CD14-positive monocyte (primary cell): Measurements from ENCODE around the gene PRMT2. TPM values are rescaled to one million over a fixed set of nuclear protein-coding genes. Genes with fewer than 3 reads are reported as not detected.

Source experiments
- DNase-seq, 3 donors: peaks; one replicate each; pipeline ENCODE4 v3.0.0-alpha.2; 2011 to 2022
- H2AFZ ChIP-seq: 2 replicates; pipeline ENCODE4 v1.6.0; 2012; ENCODE audit warnings: mild to moderate bottlenecking, low read depth, low read length, inconsistent platforms; ENCODE audit not compliant: insufficient read depth, poor library complexity, severe bottlenecking
- H3K27ac ChIP-seq, 2 donors: 1 replicate in 1 of 2; 2 replicates in 1 of 2; pipeline ENCODE4 v1.5.1; 2012 to 2013; ENCODE audit warnings: low read length in 2 of 2, control low read depth in 1 of 2, inconsistent platforms in 1 of 2, low read depth in 1 of 2, mild to moderate bottlenecking in 1 of 2
- H3K27me3 ChIP-seq, 2 donors: one replicate each; pipeline versions ENCODE4 v1.6.0 to v1.6.1; 2011 to 2013; ENCODE audit warnings: low read length in 2 of 2; ENCODE audit not compliant: control insufficient read depth in 2 of 2, insufficient read depth in 2 of 2
- H3K36me3 ChIP-seq, 2 donors: replicated peaks in 1 of 2; 1 replicate in 1 of 2; 2 replicates in 1 of 2; pipeline versions ENCODE4 v1.5.1 to v1.6.1; 2012 to 2013; ENCODE audit warnings: low read length in 2 of 2, control low read depth in 1 of 2, inconsistent platforms in 1 of 2, mild to moderate bottlenecking in 1 of 2; ENCODE audit not compliant: insufficient read depth in 2 of 2, control insufficient read depth in 1 of 2
- H3K4me1 ChIP-seq, 2 donors: 1 replicate in 1 of 2; 2 replicates in 1 of 2; pipeline versions ENCODE4 v1.5.1 to v1.6.1; 2012 to 2013; ENCODE audit warnings: low read length in 2 of 2, control low read depth in 1 of 2, inconsistent platforms in 1 of 2, mild to moderate bottlenecking in 1 of 2, moderate library complexity in 1 of 2; ENCODE audit not compliant: insufficient read depth in 2 of 2, control insufficient read depth in 1 of 2
- H3K4me2 ChIP-seq: replicated peaks from 2 replicates; pipeline ENCODE3; 2012; ENCODE audit warnings: low read length, moderate library complexity, mild to moderate bottlenecking; ENCODE audit not compliant: poor library complexity, severe bottlenecking; ENCODE audit errors: extremely low read depth
- H3K4me3 ChIP-seq, 3 experiments: fragments of 200-600 bp in 1 of 3; sonication (generic) in 1 of 3; replicated peaks in 1 of 3; 1 replicate in 2 of 3; 2 replicates in 1 of 3; pipeline ENCODE4 v1.5.1; 2011 to 2013; ENCODE audit warnings: low read length in 3 of 3, mild to moderate bottlenecking in 3 of 3, control low read depth in 2 of 3, low read depth in 2 of 3, inconsistent platforms in 1 of 3, moderate library complexity in 1 of 3
- H3K79me2 ChIP-seq: 2 replicates; pipeline ENCODE4 v1.6.0; 2012; ENCODE audit warnings: mild to moderate bottlenecking, control low read depth, inconsistent platforms, low read length, moderate library complexity; ENCODE audit not compliant: insufficient read depth
- H3K9ac ChIP-seq: 2 replicates; pipeline ENCODE4 v1.6.0; 2017; ENCODE audit warnings: low read length, mild to moderate bottlenecking; ENCODE audit not compliant: insufficient read depth, poor library complexity, severe bottlenecking
- H3K9me3 ChIP-seq, 2 donors: replicated peaks in 1 of 2; 1 replicate in 1 of 2; 2 replicates in 1 of 2; pipeline versions ENCODE4 v1.5.1 to v1.6.1; 2012 to 2013; ENCODE audit warnings: low read length in 2 of 2, control low read depth in 1 of 2; ENCODE audit not compliant: control insufficient read depth in 1 of 2, insufficient read depth in 1 of 2
- H4K20me1 ChIP-seq: 2 replicates; pipeline ENCODE4 v1.6.0; 2012; ENCODE audit warnings: mild to moderate bottlenecking, low read length, control low read depth, moderate library complexity; ENCODE audit not compliant: insufficient read depth
- H3K27ac Mint-ChIP-seq, 7 donors: one replicate each; pipeline ENCODE4 v1.8.0; 2020; ENCODE audit warnings: mild to moderate bottlenecking in 7 of 7, mixed read lengths in 7 of 7, moderate library complexity in 6 of 7, inconsistent platforms in 2 of 7
- H3K27me3 Mint-ChIP-seq, 3 donors: one replicate each; pipeline ENCODE4 v1.8.0; 2021 to 2022; ENCODE audit warnings: low read depth in 3 of 3, mild to moderate bottlenecking in 3 of 3, mixed read lengths in 3 of 3, moderate library complexity in 3 of 3, inconsistent platforms in 1 of 3
- H3K36me3 Mint-ChIP-seq, 2 donors: one replicate each; pipeline ENCODE4 v1.8.0; 2020; ENCODE audit warnings: mixed read lengths in 2 of 2, inconsistent platforms in 1 of 2, mild to moderate bottlenecking in 1 of 2
- H3K4me1 Mint-ChIP-seq: one replicate; pipeline ENCODE4 v1.8.0; 2020; ENCODE audit warnings: mild to moderate bottlenecking, mixed read lengths
- H3K4me3 Mint-ChIP-seq, 2 donors: one replicate each; pipeline ENCODE4 v1.8.0; 2020; ENCODE audit warnings: mild to moderate bottlenecking in 2 of 2, mixed read lengths in 2 of 2, moderate library complexity in 1 of 2
- H3K9me3 Mint-ChIP-seq, 7 donors: one replicate each; pipeline ENCODE4 v1.8.0; 2020 to 2022; ENCODE audit warnings: mixed read lengths in 7 of 7, mild to moderate bottlenecking in 6 of 7, moderate library complexity in 6 of 7, inconsistent platforms in 2 of 7
- WGBS: methylation state at CpG from one replicate; pipeline ENCODE4 v1.1.5; 2013; ENCODE audit warnings: missing lambda C conversion rate; ENCODE audit not compliant: insufficient coverage; 5-methylcytosine and 5-hydroxymethylcytosine counted together
- intact Hi-C, 2 donors: fragments of 100-400 bp; cut with micrococcal nuclease; formaldehyde crosslinking; loops; one replicate each; pipeline versions ENCODE4 v1.15.0 to v1.15.1; 2023
- polyA plus RNA-seq, 3 donors: library from polyadenylated mRNA; depleted of rRNA in 1 of 3; unstranded in 2 of 3; stranded (reverse) in 1 of 3; fragments of 300-500 nt in 2 of 3; fragments of >200 nt in 1 of 3; fragmentation: Illumina TruSeq in 2 of 3; gene quantifications; 1 replicate in 2 of 3; 2 replicates in 1 of 3; pipeline ENCODE4 v1.2.3, GENCODE V29; 2012 to 2021
- TF ChIP-seq, protein P1 (sequence below): fragments of 200-600 bp; IDR thresholded peaks from one replicate; pipeline ENCODE4 v1.8.0; 2022; ENCODE audit warnings: antibody characterized with exemption, mild to moderate bottlenecking

The PRMT2 gene
- polyA plus RNA-seq, 3 donors = 71.5 to 106 (median 77.2) TPM

DNA sequence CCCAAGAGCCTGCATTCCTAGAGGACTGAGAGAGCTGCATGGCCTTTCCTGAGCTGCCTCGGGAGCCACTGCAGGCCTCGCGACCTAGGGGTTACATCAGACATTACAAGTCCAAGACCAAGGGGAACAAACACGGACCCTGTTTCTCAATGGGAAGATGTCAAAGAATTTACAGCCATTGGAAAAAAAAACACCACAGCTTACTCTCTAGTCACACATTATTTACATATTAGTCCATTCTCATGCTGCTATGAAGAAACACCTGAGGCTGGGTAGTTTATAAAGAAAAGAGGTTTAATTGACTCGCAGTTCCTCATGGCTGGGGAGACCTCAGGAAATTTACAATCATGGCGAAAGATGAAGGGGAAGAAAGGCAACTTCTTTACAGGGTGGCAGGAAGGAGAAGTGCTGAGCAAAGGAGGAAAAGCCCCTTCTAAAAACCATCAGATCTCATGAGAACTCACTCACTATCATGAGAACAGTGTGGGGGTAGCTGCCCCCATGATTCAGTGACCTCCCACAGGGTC is 8.4 kb upstream of the PRMT2 start:
- H3K9ac ChIP-seq = no peak overlapping the region
- peaks cover 23 to 28% of the 10 kb centered on the region in 2 donors for H3K4me1 ChIP-seq
- H4K20me1 ChIP-seq = no peaks in the 10 kb centered on the region
- H3K4me2 ChIP-seq = no peak overlapping the region
- peak overlapping the region; percentile 44 to 74 for H3K27ac ChIP-seq
- no peak overlapping the region for H3K4me3 ChIP-seq
- Mint-ChIP-seq H3K27me3 (peaks cover 0 to 4% (median 2%) of the 10 kb centered on the region in 3 donors), H3K27ac (peak overlapping the region; percentile 6 to 92 (median 88)), H3K4me3 (no peak overlapping the region), H3K36me3 (peaks cover 3 to 12% of the 10 kb centered on the region in 2 donors), H3K4me1 (peaks cover 28% of the 10 kb centered on the region), H3K9me3 (peaks cover 12 to 26% (median 25%) of the 10 kb centered on the region in 7 donors)
- peaks cover 9 to 18% of the 10 kb centered on the region in 2 donors for H3K9me3 ChIP-seq
- peak; percentile 34 to 85 (median 43) for DNase-seq
- 27% methylated on average over 3 of the region's 6 CpGs for WGBS
- intact Hi-C loops = no loop called here
- no peaks in the 10 kb centered on the region for H3K79me2 ChIP-seq
- peak overlapping the region; percentile 13 for H2AFZ ChIP-seq
- H3K27me3 ChIP-seq = no peaks in the 10 kb centered on the region
- H3K36me3 ChIP-seq = no peaks in the 10 kb centered on the region
- TF ChIP-seq, protein P1, sequence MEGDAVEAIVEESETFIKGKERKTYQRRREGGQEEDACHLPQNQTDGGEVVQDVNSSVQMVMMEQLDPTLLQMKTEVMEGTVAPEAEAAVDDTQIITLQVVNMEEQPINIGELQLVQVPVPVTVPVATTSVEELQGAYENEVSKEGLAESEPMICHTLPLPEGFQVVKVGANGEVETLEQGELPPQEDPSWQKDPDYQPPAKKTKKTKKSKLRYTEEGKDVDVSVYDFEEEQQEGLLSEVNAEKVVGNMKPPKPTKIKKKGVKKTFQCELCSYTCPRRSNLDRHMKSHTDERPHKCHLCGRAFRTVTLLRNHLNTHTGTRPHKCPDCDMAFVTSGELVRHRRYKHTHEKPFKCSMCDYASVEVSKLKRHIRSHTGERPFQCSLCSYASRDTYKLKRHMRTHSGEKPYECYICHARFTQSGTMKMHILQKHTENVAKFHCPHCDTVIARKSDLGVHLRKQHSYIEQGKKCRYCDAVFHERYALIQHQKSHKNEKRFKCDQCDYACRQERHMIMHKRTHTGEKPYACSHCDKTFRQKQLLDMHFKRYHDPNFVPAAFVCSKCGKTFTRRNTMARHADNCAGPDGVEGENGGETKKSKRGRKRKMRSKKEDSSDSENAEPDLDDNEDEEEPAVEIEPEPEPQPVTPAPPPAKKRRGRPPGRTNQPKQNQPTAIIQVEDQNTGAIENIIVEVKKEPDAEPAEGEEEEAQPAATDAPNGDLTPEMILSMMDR = no peak

DNA sequence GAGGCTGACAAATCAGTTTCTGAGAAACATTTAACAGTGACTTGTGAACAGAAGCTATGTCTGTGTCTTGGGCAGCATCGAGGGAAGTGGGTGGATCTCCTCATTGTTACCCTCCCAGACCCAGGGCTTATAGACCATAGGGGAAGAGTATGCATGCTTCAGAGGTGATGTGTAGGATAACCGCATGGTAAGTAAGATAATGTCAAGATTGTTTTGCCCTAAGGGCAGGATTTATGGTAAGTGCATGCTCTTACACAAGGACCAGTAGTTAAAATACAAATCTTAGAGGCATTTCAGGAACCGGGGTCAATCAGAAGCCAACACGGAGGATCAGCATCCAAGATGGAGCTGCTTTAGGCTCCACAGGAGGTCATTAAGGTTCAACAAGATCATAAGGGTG is 7.7 kb upstream of the PRMT2 start:
- Mint-ChIP-seq H3K4me1 (peaks cover 21% of the 10 kb centered on the region), H3K36me3 (peaks cover 3 to 12% of the 10 kb centered on the region in 2 donors), H3K27me3 (peaks cover 0 to 4% (median 2%) of the 10 kb centered on the region in 3 donors), H3K4me3 (no peak overlapping the region), H3K9me3 (peaks cover 12 to 26% (median 25%) of the 10 kb centered on the region in 7 donors), H3K27ac (peak overlapping the region in 5 of 7 donors; percentile 20 to 92 (median 91))
- Histone ChIP-seq H3K4me1 (peaks cover 16 to 23% of the 10 kb centered on the region in 2 donors), H3K36me3 (no peaks in the 10 kb centered on the region), H3K9me3 (peaks cover 9 to 18% of the 10 kb centered on the region in 2 donors), H3K79me2 (no peaks in the 10 kb centered on the region), H3K27me3 (no peaks in the 10 kb centered on the region), H3K4me2 (no peak overlapping the region), H3K27ac (peak overlapping the region; percentile 44 to 46), H3K4me3 (no peak overlapping the region), H3K9ac (no peak overlapping the region), H2AFZ (no peak overlapping the region), H4K20me1 (no peaks in the 10 kb centered on the region)
- intact Hi-C loops = no loop called here
- no peak for DNase-seq
- WGBS = 100% methylated on average over 2 of the region's 4 CpGs
- TF ChIP-seq, protein P1 = no peak
